Activated T-cell treated with anti-CD3 and anti-CD28 coated beads, Interleukin-2, amount 50 U/mL, for 4 hours (primary cell): ENCODE results near the gene TNRC18. TPM values are rescaled to one million over a fixed set of nuclear protein-coding genes. Genes with fewer than 3 reads are reported as not detected.

ENCODE experiments used
- ATAC-seq, 2 donors: fragments of 200-7000 bp; cut with Tn5 transposase; one replicate each; pipeline ENCODE4 v1.10.0; 2021
- DNase-seq: peaks from one replicate; pipeline ENCODE4 v3.0.0-alpha.2; 2020
- H3K27me3 Mint-ChIP-seq: one replicate; pipeline ENCODE4 v1.8.0; 2021; ENCODE audit warnings: low read depth, mixed read lengths
- H3K36me3 Mint-ChIP-seq: one replicate; pipeline ENCODE4 v1.8.0; 2022; ENCODE audit warnings: mixed read lengths; ENCODE audit not compliant: insufficient read depth
- H3K4me1 Mint-ChIP-seq: one replicate; pipeline ENCODE4 v1.8.0; 2021; ENCODE audit warnings: low read depth, mixed read lengths
- H3K4me3 Mint-ChIP-seq: one replicate; pipeline ENCODE4 v1.8.0; 2021; ENCODE audit warnings: mild to moderate bottlenecking, moderate library complexity, mixed read lengths
- H3K9me3 Mint-ChIP-seq: one replicate; pipeline ENCODE4 v1.8.0; 2021; ENCODE audit warnings: mixed read lengths
- total RNA-seq, 3 donors: library from RNA; stranded (reverse); gene quantifications; one replicate each; pipeline ENCODE4 v1.2.1, GENCODE V29; 2021

The TNRC18 gene
- total RNA-seq, 3 donors from 2014 or later, result 45.4 to 55.2 (median 48.4) TPM

- ATAC-seq, result no peak
- Mint-ChIP-seq H3K4me1 (peaks cover 2% of the 10 kb centered on the region), H3K36me3 (no peaks in the 10 kb centered on the region), H3K27me3 (peaks cover 47% of the 10 kb centered on the region), H3K9me3 (no peaks in the 10 kb centered on the region), H3K4me3 (no peak overlapping the region)
- DNase-seq, result no peak
These were observed 10.2 kb downstream of the TNRC18 start for GRCh38 chr7:5413449-5413786.

- DNase-seq, result no peak
- ATAC-seq, result no peak
- H3K4me3 Mint-ChIP-seq, result no peak overlapping the region
- H3K36me3 Mint-ChIP-seq, result no peaks in the 10 kb centered on the region
- H3K4me1 Mint-ChIP-seq, result no peaks in the 10 kb centered on the region
- H3K27me3 Mint-ChIP-seq, result peaks cover 27% of the 10 kb centered on the region
- H3K9me3 Mint-ChIP-seq, result no peaks in the 10 kb centered on the region
These were observed 14.9 kb downstream of the TNRC18 start for GRCh38 chr7:5408777-5409176.

GRCh38 chr7:5406957-5407945 is 16.4 kb downstream of the TNRC18 start:
- Mint-ChIP-seq H3K4me1 (no peaks in the 10 kb centered on the region), H3K4me3 (no peak overlapping the region), H3K27me3 (peaks cover 21% of the 10 kb centered on the region), H3K9me3 (no peaks in the 10 kb centered on the region), H3K36me3 (no peaks in the 10 kb centered on the region)
- no peak for DNase-seq
- no peak for ATAC-seq

GRCh38 chr7:5404421-5404826 is 19.2 kb downstream of the TNRC18 start:
- ATAC-seq (no peak), DNase-seq (no peak)
- peaks cover 18% of the 10 kb centered on the region for H3K27me3 Mint-ChIP-seq
- H3K4me1 Mint-ChIP-seq, result no peaks in the 10 kb centered on the region
- H3K9me3 Mint-ChIP-seq, result no peaks in the 10 kb centered on the region
- H3K36me3 Mint-ChIP-seq, result no peaks in the 10 kb centered on the region
- no peak overlapping the region for H3K4me3 Mint-ChIP-seq

DNA sequence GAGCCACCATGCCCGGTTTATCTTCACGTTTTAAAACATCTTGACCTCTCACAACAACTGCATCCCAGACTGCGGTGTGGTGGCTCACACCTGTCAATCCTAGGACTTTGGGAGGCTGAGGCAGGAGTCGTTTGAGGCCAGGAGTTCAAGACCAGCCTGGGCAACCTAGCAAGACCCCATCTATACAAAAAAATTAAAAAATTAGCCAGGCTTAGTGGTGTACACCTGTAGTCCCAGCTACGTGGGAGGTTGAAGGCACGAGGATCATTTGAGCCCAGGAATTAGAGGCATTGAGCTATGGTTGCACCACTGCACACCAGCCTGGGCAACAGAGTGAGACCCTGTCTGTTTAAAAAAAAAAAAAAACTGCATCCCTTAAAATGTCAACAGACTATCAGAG is 20.2 kb downstream of the TNRC18 start:
- Mint-ChIP-seq H3K36me3 (no peaks in the 10 kb centered on the region), H3K4me1 (no peaks in the 10 kb centered on the region), H3K27me3 (peaks cover 10% of the 10 kb centered on the region), H3K4me3 (no peak overlapping the region), H3K9me3 (no peaks in the 10 kb centered on the region)
- no peak for DNase-seq
- ATAC-seq, result no peak

DNA sequence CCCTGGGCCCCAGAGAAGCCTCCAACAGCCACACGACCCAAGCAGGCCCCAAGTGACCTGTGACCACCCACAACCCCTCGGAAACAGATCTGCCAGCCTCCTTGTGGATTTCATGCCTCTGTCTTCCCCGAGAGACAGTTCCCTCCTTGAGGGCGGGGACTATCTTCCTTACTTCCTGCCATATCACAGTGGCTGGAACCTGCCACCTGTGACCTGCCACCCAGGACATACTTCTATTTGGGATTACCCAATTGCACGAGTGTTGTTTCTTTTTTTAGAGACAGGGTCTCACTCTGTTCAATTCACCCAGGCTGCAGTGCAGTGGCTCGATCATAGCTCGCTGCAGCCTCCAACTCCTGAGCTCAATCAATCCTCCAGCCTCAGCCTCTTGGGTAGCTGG is 25.9 kb downstream of the TNRC18 start:
- H3K27me3 Mint-ChIP-seq, result no peaks in the 10 kb centered on the region
- DNase-seq, result no peak
- no peaks in the 10 kb centered on the region for H3K9me3 Mint-ChIP-seq
- ATAC-seq, result no peak
- peak overlapping the region; percentile 81 for H3K4me3 Mint-ChIP-seq
- H3K36me3 Mint-ChIP-seq, result peaks cover 12% of the 10 kb centered on the region
- H3K4me1 Mint-ChIP-seq, result peaks cover 38% of the 10 kb centered on the region

DNA sequence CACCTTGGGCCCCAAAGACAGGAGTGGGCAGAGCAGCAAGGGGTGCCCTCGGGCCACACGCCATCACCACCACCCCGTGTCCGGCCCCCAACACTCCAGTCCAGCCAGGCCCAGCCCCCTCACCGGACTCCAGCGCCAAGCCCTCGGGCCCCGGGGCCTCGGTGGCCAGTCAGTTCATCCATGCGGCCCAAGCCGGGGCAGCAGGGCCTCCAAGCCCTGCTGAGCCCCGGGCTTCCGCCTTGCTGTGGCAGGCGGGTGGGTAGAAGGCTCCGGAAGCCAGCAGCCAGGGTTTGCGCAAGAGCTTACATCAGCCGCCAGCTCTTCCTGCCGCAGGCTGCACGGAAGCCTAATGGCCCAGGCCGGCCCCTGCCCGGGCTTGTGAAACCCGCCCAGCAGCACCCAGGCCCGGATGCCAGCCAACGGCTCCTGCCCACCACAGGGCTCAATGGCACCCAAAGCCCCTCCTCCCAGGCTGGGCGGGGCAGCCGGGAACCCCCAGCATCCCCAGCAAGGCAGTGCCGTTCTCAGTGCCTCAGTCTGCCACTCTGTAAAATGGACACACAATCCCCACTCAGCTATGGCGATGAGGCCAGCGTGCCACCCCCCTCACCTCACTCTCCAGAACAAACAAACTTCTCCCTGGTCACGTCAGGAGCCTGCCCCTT is 26.5 kb downstream of the TNRC18 start:
- ATAC-seq, result peak; percentile 93 to 94
- peak; percentile 81 for DNase-seq
- no peaks in the 10 kb centered on the region for H3K9me3 Mint-ChIP-seq
- no peaks in the 10 kb centered on the region for H3K27me3 Mint-ChIP-seq
- peaks cover 38% of the 10 kb centered on the region for H3K4me1 Mint-ChIP-seq
- H3K4me3 Mint-ChIP-seq, result peak overlapping the region; percentile 81
- H3K36me3 Mint-ChIP-seq, result peaks cover 14% of the 10 kb centered on the region

DNA sequence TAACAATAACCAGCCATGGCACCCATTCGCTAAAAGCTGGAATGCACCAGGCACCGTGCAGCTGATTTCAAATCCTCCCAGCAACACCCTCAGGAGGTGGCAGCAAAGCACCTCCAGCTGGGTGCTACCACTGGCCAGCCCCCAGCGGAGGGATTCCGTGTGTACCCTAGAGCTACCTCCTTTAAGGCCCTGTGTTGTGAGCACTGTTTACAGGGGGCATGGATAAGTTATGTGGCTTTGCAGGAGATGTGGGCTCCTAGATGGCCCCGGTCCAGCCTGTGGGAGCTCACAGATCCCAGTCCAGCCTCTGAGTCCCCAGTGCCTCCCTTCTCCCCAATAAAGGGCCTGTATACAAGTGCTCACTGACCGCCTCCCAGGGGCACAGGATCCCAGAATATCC is 27.1 kb downstream of the TNRC18 start:
- peaks cover 38% of the 10 kb centered on the region for H3K4me1 Mint-ChIP-seq
- H3K36me3 Mint-ChIP-seq, result peaks cover 14% of the 10 kb centered on the region
- peak; percentile 45 for DNase-seq
- ATAC-seq, result peak; percentile 68
- H3K9me3 Mint-ChIP-seq, result no peaks in the 10 kb centered on the region
- H3K4me3 Mint-ChIP-seq, result peak overlapping the region; percentile 81
- no peaks in the 10 kb centered on the region for H3K27me3 Mint-ChIP-seq

DNA sequence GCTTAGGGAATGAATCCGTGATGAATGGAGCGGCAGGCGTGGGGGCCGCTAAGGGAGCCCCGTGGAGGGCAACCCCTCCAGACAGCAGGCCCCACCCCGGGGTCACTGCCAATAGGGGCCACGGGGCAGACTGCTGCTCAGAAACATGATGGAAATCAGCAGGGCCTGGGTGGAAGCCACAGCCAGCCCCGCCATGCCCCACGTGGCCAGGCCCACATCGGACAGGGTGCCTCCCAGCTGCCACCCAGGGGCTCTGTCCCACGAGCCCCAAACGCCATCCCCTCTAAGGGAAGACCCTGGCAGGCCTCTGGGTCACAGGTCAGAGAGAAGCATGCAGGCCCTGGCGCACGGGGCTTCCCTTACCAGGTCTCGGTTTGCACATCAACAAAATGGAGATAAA is 28.4 kb downstream of the TNRC18 start:
- Mint-ChIP-seq H3K4me3 (peak overlapping the region; percentile 81), H3K4me1 (peaks cover 42% of the 10 kb centered on the region), H3K36me3 (peaks cover 17% of the 10 kb centered on the region), H3K27me3 (no peaks in the 10 kb centered on the region), H3K9me3 (no peaks in the 10 kb centered on the region)
- ATAC-seq (no peak), DNase-seq (no peak)

GRCh38 chr7:5394264-5395105 is 29.1 kb downstream of the TNRC18 start:
- no peaks in the 10 kb centered on the region for H3K27me3 Mint-ChIP-seq
- no peak for ATAC-seq
- H3K36me3 Mint-ChIP-seq, result peaks cover 17% of the 10 kb centered on the region
- no peaks in the 10 kb centered on the region for H3K9me3 Mint-ChIP-seq
- H3K4me1 Mint-ChIP-seq, result peaks cover 42% of the 10 kb centered on the region
- no peak for DNase-seq
- peak overlapping the region; percentile 27 for H3K4me3 Mint-ChIP-seq

DNA sequence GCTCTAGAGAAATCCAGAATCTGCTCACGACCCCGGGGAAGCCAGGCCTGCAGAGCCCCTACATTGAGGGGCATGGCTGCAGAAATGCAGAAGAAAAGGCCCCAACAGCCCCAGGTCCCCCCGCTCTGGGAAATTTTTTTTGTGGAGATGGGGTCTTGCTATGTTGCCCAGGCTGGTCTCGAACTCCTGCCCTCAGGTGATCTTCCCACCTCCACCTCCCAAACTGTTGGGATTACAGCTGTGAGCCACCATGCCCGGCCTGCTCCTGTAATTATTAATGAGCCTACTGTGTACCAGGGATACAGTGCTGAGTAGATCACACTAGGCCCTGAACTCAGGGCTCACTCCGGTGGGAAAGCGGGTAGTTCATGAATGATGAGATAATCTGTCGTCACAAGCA is 29.9 kb downstream of the TNRC18 start:
- H3K9me3 Mint-ChIP-seq, result no peaks in the 10 kb centered on the region
- H3K4me3 Mint-ChIP-seq, result peak overlapping the region; percentile 27
- no peak for DNase-seq
- peaks cover 42% of the 10 kb centered on the region for H3K4me1 Mint-ChIP-seq
- ATAC-seq, result no peak
- H3K27me3 Mint-ChIP-seq, result no peaks in the 10 kb centered on the region
- H3K36me3 Mint-ChIP-seq, result peaks cover 17% of the 10 kb centered on the region

GRCh38 chr7:5393328-5393727 is 30.3 kb downstream of the TNRC18 start:
- ATAC-seq (no peak), DNase-seq (no peak)
- Mint-ChIP-seq H3K4me3 (no peak overlapping the region), H3K36me3 (peaks cover 17% of the 10 kb centered on the region), H3K9me3 (no peaks in the 10 kb centered on the region), H3K4me1 (peaks cover 42% of the 10 kb centered on the region), H3K27me3 (no peaks in the 10 kb centered on the region)

DNA sequence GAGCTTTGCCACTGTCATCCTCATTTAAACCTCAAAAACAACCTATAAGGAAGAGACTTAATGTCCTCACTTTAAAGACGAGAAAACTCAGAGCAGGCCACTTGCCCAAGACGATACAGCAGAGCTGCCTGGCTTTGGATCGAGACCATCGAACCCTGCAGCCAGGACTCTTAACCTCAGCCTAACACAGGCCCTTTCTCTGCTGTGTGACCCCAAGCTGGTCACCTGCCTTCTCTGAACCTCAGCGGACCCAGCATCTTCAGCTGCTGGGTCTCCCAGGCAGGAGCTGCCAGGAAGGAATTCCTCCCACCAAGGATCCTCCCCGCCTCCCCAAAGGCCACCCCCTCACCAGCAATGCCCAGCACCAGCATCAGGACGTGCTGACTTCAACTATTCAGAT is 32.7 kb downstream of the TNRC18 start:
- H3K36me3 Mint-ChIP-seq, result peaks cover 23% of the 10 kb centered on the region

DNA sequence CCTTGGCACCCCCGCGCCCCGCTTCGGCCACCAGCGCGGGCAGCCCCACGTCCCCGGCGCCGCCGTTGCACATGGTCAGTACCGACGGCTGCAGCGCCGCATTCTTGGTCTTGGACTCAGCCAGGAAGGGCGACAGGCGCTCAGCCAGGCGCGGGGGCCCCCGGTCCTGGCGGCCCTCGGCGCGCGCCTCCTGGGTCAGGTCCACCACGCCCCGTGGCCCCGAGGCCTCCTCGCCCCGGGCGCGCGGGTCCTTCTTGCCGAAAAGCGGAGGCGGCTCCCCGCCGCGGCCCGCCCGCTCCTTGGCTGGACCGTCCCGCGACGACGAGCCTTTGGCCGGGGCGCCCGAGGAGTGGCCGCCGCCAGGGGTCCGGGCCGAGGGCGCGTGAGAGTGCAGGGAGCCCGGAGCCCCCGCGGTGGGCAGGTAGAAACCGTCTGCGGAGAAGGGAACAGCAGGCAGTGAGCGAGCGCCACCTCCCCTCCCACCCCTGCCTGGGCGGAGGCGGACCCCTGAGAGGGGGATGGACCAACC is 34.7 kb downstream of the TNRC18 start:
- Mint-ChIP-seq H3K36me3 (peaks cover 23% of the 10 kb centered on the region), H3K27me3 (no peaks in the 10 kb centered on the region), H3K4me1 (peaks cover 27% of the 10 kb centered on the region), H3K9me3 (no peaks in the 10 kb centered on the region), H3K4me3 (no peak overlapping the region)
- no peak for ATAC-seq
- DNase-seq, result no peak

More for the DNA sequence above, 32.7 kb downstream of the TNRC18 start:
- ATAC-seq, result no peak
- no peaks in the 10 kb centered on the region for H3K27me3 Mint-ChIP-seq
- H3K4me3 Mint-ChIP-seq, result no peak overlapping the region
- peaks cover 34% of the 10 kb centered on the region for H3K4me1 Mint-ChIP-seq
- no peak for DNase-seq
- H3K9me3 Mint-ChIP-seq, result no peaks in the 10 kb centered on the region
